Spleen (tissue), 11 donors: Measurements from ENCODE around the gene WNK2. TPM values are rescaled to one million over a fixed set of nuclear protein-coding genes. Genes with fewer than 3 reads are reported as not detected.

Experiments used
- DNase-seq: peaks from one replicate; pipeline ENCODE4 v3.0.0-alpha.2; 2020
- H3K27ac ChIP-seq, 8 donors: fragments of 200-600 bp; sonication (generic) in 7 of 8; 1 replicate in 4 of 8; 2 replicates in 4 of 8; pipeline versions ENCODE4 v1.5.0 to v1.8.0; 2016 to 2021; ENCODE audit warnings: inconsistent platforms in 4 of 8, mild to moderate bottlenecking in 4 of 8, moderate library complexity in 1 of 8
- H3K27me3 ChIP-seq, 7 donors: fragments of 200-600 bp; sonication (generic) in 6 of 7; replicated peaks in 1 of 7; 1 replicate in 4 of 7; 2 replicates in 3 of 7; pipeline versions ENCODE4 v1.5.0 to v1.8.0; 2016 to 2021; ENCODE audit warnings: inconsistent platforms in 3 of 7, mild to moderate bottlenecking in 1 of 7
- H3K36me3 ChIP-seq, 6 donors: fragments of 200-600 bp; sonication (generic) in 5 of 6; 1 replicate in 4 of 6; 2 replicates in 2 of 6; pipeline versions ENCODE4 v1.5.0 to v1.8.0; 2016 to 2021; ENCODE audit warnings: inconsistent platforms in 2 of 6
- H3K4me1 ChIP-seq, 6 donors: fragments of 200-600 bp; sonication (generic) in 5 of 6; 1 replicate in 3 of 6; 2 replicates in 3 of 6; pipeline versions ENCODE4 v1.5.0 to v1.8.0; 2016 to 2021; ENCODE audit warnings: inconsistent platforms in 3 of 6
- H3K4me3 ChIP-seq, 8 donors: fragments of 200-600 bp; sonication (generic) in 7 of 8; 1 replicate in 4 of 8; 2 replicates in 4 of 8; pipeline versions ENCODE4 v1.5.0 to v1.8.0; 2016 to 2021; ENCODE audit warnings: inconsistent platforms in 4 of 8, mild to moderate bottlenecking in 4 of 8, moderate library complexity in 2 of 8
- H3K9me3 ChIP-seq, 8 donors: fragments of 200-600 bp; sonication (generic) in 7 of 8; 1 replicate in 4 of 8; 2 replicates in 4 of 8; pipeline versions ENCODE4 v1.5.0 to v1.8.0; 2016 to 2021; ENCODE audit warnings: inconsistent platforms in 4 of 8
- POLR2A ChIP-seq, 3 donors: fragments of 450-650 bp; IDR thresholded peaks; one replicate each; pipeline ENCODE4 v1.5.1; 2017; ENCODE audit warnings: antibody characterized with exemption in 3 of 3, mild to moderate bottlenecking in 1 of 3
- POLR2AphosphoS5 ChIP-seq, 3 donors: sonication (generic); formaldehyde crosslinking; IDR thresholded peaks; one replicate each; pipeline ENCODE4 v1.5.1; 2017; ENCODE audit warnings: antibody characterized with exemption in 3 of 3
- WGBS, 5 donors: extraction: QIAGEN DNeasy Blood & Tissue Kit in 3 of 5; methylation state at CpG; one replicate each; pipeline versions ENCODE4 v1.1.5 to v1.1.7; 2013 to 2018; 5-methylcytosine and 5-hydroxymethylcytosine counted together
- intact Hi-C: fragments of 100-400 bp; cut with DNase I; formaldehyde crosslinking; loops from one replicate; pipeline ENCODE4 v1.15.0; 2023; ENCODE audit warnings: low total_unique reads
- polyA plus RNA-seq, 3 donors: library from polyadenylated mRNA; stranded (reverse); fragments of 200-250 nt; gene quantifications; one replicate each; pipeline ENCODE4 v1.2.1, GENCODE V29; 2013
- total RNA-seq, 7 donors: library from RNA; depleted of rRNA in 3 of 7; stranded (reverse); fragments of >200 nt in 3 of 7; fragmentation: NEBNext Ultra II Directional in 4 of 7; extraction: Animal tissue kit (Norgen Biotek cat#: 25700) in 4 of 7; gene quantifications; one replicate each; pipeline versions ENCODE4 v1.1.0 to v1.2.1, GENCODE V29; 2016 to 2021
- TF ChIP-seq, protein P1 (sequence below), 11 experiments: fragments of 200-600 bp in 7 of 11; fragments of 450-650 bp in 4 of 11; sonication (generic) in 4 of 11; IDR thresholded peaks in 8 of 11; conservative IDR thresholded peaks in 3 of 11; 1 replicate in 7 of 11; 2 replicates in 4 of 11; pipeline versions ENCODE4 v1.4.0 to v1.8.0; 2016 to 2021; ENCODE audit warnings: antibody characterized with exemption in 11 of 11, inconsistent platforms in 4 of 11, mild to moderate bottlenecking in 1 of 11
- donor health status: healthy with polysubstance abuse.
- donor health status: DM: no; HTN: no; CAD: no; lungs with moderate emphysema.
- donor health status: DM: no; HTN: no; CAD: no.
- donor health status: Bipolar disorder and iron deficiency.
- donor health status: healthy.
- donor health status: DM: no; HTN: no; CAD: no.
- donor health status: DM: yes; HTN: yes; CAD: no.

The WNK2 gene
- total and polyA plus RNA-seq, 10 donors = 1.8 to 20.0 (median 7.3) TPM

DNA sequence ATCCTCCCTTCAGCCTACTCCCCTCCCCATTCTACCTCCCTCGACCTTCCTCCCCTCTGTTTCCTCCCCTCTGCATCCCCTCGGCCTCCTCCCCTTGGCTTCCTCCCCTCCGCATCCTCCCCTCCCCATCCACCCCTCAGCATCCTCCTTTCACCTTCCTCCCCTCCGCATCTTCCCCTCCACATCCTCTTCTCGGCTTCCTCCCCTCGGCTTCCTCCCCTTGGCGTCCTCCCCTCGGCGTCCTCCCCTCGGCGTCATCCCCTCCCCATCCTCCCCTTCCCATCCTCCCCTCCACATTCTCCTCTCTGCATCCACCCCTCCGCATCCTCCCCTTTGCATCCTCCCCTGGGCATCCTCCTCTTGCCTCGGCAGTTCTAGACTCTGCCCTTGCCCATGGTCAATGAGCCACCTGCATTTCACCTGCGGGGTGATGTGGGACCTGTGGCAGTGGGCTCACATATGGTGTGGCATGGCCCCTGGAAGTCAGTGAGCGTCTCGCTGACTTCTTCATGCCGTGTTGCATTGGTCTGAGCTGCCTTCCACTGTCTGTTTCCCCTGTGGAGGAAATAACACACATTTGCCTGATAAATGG, 113.0 kb downstream of the WNK2 start:
- H3K27ac ChIP-seq = no peak overlapping the region
- intact Hi-C loops = no loop called here
- no peaks in the 10 kb centered on the region for H3K9me3 ChIP-seq
- no peaks in the 10 kb centered on the region for H3K36me3 ChIP-seq
- DNase-seq = peak; percentile 51
- peaks cover 0 to 17% (median 0%) of the 10 kb centered on the region in 7 donors for H3K27me3 ChIP-seq
- no peak for TF ChIP-seq POLR2A (IDR thresholded peaks at IDR 0.05)
- peaks cover 0 to 27% (median 11%) of the 10 kb centered on the region in 6 donors for H3K4me1 ChIP-seq
- no peak overlapping the region for H3K4me3 ChIP-seq
- WGBS, 5 donors = 30 to 41% (median 31%) methylated on average over 17 of the region's 17 CpGs

DNA sequence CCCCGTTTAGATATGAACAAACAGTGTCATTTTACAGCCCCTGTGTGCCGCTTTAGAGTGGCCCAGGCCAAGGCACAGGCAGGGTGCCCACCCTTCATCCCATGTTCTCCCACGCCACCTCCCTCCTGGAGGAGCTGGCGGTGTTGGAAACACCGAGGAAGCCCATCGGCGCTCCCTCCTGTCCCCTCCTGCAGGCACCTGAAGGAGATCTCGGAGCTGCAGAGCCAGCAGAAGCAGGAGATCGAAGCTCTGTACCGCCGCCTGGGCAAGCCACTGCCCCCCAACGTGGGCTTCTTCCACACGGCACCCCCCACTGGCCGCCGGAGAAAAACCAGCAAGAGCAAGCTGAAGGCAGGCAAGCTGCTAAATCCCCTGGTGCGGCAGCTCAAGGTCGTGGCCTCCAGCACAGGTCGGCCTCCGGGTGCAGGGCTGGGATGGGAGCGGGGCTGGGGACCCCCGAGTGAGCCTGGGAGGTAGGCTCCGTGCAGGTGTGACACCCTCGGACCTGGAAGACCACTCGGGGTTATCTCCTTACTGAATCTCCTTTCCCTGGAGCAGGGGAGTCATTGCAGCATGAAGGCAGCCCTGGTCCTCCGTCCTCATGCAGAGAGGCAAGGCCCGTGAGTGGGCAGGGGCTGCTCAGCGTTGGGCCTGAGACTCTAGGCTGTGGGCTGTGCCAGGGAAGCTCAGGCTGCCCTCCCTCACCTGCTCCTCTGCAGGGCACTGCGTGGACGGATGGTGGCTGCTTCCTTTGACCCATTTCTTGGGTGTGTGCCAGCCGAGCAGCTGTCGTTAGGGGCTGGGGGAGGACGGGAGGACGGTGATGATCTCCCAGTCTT, 113.9 kb downstream of the WNK2 start:
- H3K4me3 ChIP-seq = no peak overlapping the region
- no peaks in the 10 kb centered on the region for H3K36me3 ChIP-seq
- 70 to 80% (median 78%) methylated on average over 19 to 33 of the region's 33 CpGs for WGBS, 5 donors
- intact Hi-C loops = no loop called here
- peak; percentile 58 for DNase-seq
- no peaks in the 10 kb centered on the region for H3K9me3 ChIP-seq
- H3K27ac ChIP-seq = no peak overlapping the region
- peaks cover 0 to 15% (median 0%) of the 10 kb centered on the region in 7 donors for H3K27me3 ChIP-seq
- TF ChIP-seq POLR2A (IDR thresholded peaks at IDR 0.05) (no peak), POLR2AphosphoS5 (IDR thresholded peaks at IDR 0.05) (no peak)
- TF ChIP-seq, protein P1, sequence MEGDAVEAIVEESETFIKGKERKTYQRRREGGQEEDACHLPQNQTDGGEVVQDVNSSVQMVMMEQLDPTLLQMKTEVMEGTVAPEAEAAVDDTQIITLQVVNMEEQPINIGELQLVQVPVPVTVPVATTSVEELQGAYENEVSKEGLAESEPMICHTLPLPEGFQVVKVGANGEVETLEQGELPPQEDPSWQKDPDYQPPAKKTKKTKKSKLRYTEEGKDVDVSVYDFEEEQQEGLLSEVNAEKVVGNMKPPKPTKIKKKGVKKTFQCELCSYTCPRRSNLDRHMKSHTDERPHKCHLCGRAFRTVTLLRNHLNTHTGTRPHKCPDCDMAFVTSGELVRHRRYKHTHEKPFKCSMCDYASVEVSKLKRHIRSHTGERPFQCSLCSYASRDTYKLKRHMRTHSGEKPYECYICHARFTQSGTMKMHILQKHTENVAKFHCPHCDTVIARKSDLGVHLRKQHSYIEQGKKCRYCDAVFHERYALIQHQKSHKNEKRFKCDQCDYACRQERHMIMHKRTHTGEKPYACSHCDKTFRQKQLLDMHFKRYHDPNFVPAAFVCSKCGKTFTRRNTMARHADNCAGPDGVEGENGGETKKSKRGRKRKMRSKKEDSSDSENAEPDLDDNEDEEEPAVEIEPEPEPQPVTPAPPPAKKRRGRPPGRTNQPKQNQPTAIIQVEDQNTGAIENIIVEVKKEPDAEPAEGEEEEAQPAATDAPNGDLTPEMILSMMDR (IDR thresholded peaks at IDR 0.05 in 8 of 11, conservative IDR thresholded peaks at IDR 0.05 in 3 of 11) = no peak
- H3K4me1 ChIP-seq = peaks cover 6 to 36% (median 18%) of the 10 kb centered on the region in 6 donors

DNA sequence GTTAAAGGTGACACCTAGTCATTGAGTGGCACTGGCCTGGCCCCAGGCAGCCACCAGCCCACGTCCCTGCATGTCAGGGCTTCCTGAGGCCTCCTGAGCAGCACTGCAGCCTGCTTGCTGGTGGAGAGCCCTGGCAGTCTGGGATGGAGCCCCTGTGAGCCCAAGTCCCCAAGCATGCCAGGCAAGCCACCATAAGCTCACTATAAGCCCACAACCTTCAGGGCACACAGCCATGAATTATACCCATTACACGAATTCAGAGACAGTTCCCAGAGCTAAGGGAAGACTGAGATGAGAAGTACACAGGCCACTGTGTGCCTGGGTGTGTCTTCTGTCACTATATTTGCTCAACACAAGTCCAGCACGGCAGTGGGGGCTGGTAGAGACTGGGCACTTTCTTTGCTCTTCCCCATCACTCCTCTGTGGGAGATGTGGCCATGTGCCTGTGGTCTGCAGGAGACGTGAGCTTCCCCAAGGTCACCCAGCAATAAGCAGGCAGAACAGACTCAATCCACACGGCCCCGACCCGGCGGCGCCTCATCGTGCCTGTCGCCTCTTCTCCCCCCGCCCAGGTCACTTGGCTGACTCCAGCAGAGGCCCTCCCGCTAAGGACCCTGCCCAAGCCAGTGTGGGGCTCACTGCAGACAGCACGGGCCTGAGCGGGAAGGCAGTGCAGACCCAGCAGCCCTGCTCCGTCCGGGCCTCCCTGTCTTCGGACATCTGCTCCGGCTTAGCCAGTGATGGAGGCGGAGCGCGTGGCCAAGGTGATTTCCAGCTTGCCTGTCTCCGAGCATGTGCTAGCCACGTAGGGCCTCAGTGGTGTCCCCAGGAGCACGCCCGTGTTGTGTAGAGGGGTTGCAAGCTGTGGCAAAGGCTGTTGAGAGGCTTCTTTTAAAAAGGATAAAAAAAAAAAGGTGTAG, 114.8 kb downstream of the WNK2 start:
- Histone ChIP-seq H3K27me3 (peaks cover 0 to 13% (median 0%) of the 10 kb centered on the region in 7 donors), H3K27ac (no peak overlapping the region), H3K9me3 (no peaks in the 10 kb centered on the region), H3K36me3 (no peaks in the 10 kb centered on the region), H3K4me1 (peaks cover 6 to 40% (median 19%) of the 10 kb centered on the region in 6 donors), H3K4me3 (no peak overlapping the region)
- WGBS, 5 donors = 83 to 89% (median 85%) methylated on average over 21 to 26 of the region's 26 CpGs
- no peak for TF ChIP-seq POLR2AphosphoS5 (IDR thresholded peaks at IDR 0.05)
- TF ChIP-seq, protein P1 (IDR thresholded peaks at IDR 0.05 in 8 of 11, conservative IDR thresholded peaks at IDR 0.05 in 3 of 11) = no peak
- TF ChIP-seq POLR2A (IDR thresholded peaks at IDR 0.05) = no peak
- peak; percentile 67 for DNase-seq
- intact Hi-C loops = no loop called here

DNA sequence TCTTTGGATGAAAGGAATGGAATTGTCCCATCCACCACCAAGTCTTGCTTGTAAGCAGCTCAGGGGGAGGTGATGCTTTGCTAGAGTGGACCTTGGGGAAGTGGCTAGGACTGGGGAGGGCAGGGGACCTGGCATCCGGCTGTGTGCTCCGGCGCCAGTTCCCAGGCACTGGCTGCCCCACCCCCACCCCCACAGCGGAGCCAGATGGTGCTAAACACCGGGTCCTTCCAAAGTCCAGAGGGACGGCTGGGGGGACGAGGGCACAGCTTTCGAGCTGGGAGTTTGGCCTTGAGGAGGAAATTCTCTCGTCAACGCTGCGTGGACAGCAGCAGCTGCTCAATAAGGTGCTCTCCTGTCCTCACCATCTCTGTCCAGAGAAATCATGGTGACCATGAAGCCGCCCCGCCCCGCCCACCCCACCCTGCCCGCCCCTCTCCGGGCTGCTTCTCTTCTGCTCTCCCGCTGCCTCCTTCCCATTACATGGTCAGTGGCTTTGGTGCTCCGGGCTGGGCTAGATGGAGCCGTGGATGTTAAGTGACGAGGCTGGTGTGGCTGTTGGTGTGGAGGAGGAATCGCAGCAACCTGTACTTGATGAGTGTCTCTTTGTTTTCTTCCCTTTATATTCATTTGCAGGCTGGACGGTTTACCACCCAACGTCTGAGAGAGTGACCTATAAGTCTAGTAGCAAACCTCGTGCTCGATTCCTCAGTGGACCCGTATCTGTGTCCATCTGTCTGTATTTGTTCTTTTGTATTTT, 115.7 kb downstream of the WNK2 start:
- DNase-seq = peak; percentile 47
- no peaks in the 10 kb centered on the region for H3K9me3 ChIP-seq
- no peaks in the 10 kb centered on the region for H3K36me3 ChIP-seq
- 78 to 92% (median 83%) methylated on average over 19 to 26 of the region's 26 CpGs for WGBS, 5 donors
- peaks cover 0 to 11% (median 0%) of the 10 kb centered on the region in 7 donors for H3K27me3 ChIP-seq
- H3K4me3 ChIP-seq = no peak overlapping the region
- H3K4me1 ChIP-seq = peaks cover 6 to 37% (median 18%) of the 10 kb centered on the region in 6 donors
- TF ChIP-seq, protein P1 (IDR thresholded peaks at IDR 0.05 in 8 of 11, conservative IDR thresholded peaks at IDR 0.05 in 3 of 11) = no peak
- TF ChIP-seq POLR2AphosphoS5 (IDR thresholded peaks at IDR 0.05) (no peak), POLR2A (IDR thresholded peaks at IDR 0.05) (no peak)
- intact Hi-C loops = loop anchor here (5.0 kb wide), 2 partner anchors 142 to 192 kb away; no protein-coding TSS in a partner anchor
- H3K27ac ChIP-seq = no peak overlapping the region
